NCI-H187 (cell line): ENCODE measurements around the gene ALG1.

Experiments used
- DNase-seq, 2 experiments: peaks; one replicate each; lab custom pipeline; 2025; lab: John Stamatoyannopoulos, UW

The ALG1 gene, protein sequence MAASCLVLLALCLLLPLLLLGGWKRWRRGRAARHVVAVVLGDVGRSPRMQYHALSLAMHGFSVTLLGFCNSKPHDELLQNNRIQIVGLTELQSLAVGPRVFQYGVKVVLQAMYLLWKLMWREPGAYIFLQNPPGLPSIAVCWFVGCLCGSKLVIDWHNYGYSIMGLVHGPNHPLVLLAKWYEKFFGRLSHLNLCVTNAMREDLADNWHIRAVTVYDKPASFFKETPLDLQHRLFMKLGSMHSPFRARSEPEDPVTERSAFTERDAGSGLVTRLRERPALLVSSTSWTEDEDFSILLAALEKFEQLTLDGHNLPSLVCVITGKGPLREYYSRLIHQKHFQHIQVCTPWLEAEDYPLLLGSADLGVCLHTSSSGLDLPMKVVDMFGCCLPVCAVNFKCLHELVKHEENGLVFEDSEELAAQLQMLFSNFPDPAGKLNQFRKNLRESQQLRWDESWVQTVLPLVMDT

DNA sequence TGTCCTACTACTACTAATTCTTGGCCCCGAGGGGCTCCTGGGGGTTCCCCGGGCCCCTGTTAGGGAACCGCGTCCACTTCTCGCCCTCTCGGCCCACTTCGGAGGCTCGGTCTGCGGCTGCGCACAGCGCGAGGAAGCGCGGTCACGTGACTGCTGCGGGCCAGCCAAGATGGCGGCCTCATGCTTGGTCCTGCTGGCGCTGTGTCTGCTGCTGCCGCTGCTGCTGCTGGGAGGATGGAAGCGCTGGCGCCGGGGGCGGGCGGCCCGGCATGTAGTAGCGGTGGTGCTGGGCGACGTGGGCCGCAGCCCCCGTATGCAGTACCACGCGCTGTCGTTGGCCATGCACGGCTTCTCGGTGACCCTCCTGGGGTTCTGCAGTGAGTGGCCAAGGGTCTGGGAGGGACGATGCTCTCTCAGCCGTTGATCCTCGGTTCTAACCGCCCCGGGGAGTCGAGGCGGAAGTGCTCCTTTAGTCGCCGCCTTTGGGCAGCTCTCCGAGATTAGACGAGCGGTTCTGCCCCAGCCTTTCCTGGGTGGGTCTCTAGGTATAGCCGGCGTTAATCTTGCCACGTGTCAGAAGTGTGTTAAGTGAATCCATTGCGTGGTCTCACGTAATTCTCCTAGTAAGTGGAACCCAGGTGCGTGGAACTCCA lies at the start of gene ALG1:
Gene ALG1 (plus strand): TSS at position 163 of the 653 bp plus-strand sequence. CDS start 7 bp downstream, at position 170.
- DNase-seq: peak; percentile 25 to 72

DNA sequence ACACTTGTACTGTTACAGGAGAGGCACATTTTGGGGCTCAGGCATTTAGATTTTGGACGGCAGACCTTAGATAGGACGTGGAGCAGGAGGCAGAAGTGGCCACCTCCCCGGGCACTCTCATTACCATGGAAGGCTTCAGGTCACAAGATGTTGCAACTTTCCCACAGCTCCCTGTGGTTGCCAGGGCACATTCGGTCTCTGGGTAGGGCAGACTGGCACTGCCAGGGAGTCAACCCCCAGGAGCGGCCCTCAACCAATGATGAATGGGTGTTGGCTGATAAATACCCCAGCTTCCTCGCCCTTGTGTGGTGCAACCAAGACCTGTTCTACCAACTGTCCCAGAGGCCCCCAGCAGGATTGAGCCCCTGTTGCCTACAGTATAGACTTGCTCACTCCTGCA lies 49.1 kb upstream of the ALG1 start:
- no peak for DNase-seq

DNA sequence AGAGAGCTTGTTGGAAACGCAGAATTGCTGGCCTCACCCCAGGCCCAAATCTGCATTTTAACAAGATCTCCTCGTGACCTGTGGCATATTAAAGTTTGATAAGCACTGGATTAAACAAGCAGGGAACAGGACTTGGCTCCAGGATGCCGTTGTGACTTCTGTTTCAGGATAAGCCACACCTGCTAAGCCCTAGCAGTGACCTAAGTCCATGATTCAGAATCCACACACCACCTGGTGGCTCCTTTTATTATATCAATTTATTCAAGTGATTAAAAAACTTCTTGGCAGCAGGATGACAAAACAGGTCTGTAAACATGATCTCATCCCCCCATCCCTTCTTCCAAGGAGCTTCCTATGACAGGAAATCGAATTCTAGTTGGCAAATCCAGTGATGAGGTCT lies 47.0 kb upstream of the ALG1 start:
- no peak for DNase-seq

DNA sequence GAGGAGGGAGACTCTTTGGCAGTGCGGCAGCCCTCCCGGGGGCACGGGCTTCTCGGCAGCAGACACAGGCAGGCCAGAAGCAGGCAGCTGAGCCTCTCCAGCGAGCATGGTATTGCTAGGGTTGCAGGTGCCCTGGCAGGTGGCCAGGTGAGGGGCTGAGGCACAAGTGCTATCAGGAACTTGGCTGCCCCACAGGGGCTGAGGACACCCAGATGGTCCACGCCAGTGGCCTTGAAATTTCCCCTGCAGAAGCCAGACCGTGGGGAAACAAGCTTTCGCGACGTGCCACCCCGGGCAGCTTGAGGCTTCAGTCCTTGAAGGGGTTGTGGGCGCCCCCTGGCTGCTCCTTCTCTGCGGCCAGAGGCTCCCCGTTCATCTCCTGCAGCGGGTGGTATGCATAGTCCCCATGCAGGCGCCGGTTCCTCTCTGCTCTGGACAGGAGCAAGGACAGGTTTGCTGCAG lies 46.4 kb upstream of the ALG1 start:
- DNase-seq: no peak

DNA sequence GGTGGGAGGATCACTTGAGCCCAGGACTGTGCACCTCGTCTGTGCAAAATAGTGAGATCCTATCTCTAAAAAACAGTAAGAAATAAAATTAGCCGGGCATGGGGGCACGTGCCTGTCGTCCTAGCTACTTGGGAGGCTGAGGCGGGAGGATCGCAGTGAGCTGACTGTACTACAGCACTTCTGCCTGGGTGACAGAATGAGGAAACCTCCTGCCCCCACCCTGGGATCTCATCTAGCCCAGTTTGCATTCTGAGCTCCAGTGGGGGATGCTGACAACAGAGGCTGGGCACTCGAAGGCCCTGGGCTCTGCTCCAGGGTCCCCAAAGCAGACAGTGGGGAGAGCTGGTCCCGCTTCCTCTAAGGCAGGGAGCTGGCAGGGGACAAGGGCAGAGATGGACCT lies 45.0 kb upstream of the ALG1 start:
- DNase-seq: no peak

DNA sequence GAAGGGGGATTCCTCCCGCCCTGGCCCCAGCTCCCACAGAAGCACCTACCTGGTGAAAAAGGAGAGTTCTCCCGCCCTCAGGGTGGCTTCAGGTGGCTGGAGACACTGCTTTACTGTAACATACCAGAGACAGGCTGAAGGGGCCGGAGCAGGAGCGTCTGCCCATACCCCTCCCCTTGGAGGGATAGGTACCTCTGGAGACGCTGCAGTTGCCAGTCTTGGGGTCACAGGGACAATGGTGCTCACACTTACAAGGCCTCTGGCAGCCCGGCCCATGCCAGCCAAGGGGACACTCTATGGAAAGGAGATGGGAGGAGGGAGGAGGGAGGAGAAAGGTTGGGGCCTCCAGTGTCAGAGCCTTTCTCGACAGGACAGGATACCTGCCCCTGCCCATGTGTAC lies 44.6 kb upstream of the ALG1 start:
- no peak for DNase-seq

DNA sequence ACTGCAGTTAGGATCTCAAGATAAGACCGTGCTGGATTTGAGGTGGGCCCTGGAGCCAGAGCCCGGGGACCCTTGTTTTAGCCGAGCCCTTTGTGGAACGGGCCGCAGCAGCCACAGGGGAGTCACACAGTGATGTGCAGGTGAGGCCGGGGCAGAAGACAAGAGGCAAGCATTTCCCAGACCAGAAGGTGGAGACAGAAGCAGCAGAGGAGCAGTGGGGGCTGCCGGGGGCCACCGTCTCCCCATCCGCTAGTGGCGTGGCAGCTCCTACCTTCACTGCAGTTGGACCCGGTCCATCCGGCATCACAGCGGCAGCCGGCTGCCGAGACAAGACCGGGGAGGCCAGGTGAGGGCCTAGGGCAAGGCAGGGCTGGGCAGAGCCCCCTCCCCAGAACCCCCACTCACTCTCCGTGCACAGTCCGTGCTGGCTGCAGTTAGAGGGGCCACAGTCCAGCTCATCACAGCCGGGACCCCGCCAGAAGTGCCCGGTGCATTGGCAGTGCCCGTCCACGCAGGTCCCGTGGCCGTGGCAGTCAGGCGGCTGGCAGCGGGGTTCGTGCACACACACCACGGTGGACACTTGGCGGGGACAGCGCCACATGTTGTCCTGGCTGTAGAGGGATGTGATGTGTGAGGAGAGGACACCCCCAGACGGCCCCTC lies 43.9 kb upstream of the ALG1 start:
- DNase-seq: no peak

DNA sequence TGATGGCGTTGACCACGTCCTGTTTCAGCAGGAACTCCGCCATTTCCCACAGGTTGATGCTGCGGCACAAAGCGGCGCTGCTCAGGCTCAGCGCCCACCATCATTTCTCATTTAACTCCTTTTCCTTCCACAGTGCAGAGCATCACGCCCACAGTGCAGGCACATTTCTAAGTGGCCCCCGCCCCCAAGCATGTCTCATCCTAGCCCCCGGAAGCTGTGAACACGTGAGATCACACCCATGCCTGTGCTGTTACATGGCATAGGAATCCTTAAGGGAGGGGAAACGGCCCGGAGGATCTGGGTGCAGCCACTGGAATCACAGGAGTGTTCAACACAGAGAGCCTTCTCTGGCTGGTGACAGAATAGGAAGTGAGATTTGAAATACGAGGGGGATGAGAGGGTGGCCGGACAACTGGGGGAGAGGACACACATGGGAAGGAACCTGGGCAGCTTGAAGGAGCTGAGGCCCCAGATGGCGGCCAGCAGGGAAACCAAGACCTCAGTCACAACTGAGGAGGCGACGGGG lies 42.6 kb upstream of the ALG1 start:
- DNase-seq: no peak

DNA sequence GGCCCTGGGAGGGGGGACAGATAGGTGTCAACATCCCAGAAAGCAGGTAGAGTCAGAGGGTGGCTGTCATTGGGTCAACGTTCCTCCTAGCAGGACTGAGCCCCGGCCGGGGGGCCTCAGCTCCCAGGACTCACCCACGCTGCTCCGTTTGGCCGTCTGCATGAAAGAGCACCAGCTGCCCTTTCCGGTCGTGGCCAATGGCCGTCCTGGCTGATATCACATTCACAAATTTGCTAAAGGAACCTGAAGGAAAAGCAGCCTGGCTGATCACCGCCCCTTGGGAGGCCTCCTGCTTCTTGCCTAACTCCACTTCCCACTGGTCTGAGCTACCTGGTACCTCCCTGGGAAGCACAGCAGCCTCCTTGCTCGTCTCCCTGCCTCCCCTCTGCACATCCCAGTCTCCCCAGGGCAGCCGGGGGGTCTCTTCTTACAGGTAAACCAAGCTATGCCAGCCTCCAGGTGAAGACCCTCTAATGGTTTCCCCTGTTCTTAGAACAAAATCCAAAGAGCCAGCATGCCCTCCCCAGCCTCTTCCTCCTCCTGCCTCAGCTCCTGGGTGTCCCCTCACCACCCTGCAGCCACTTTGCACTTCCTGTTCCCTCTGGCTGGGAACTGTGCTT lies 41.3 kb upstream of the ALG1 start:
- no peak for DNase-seq

DNA sequence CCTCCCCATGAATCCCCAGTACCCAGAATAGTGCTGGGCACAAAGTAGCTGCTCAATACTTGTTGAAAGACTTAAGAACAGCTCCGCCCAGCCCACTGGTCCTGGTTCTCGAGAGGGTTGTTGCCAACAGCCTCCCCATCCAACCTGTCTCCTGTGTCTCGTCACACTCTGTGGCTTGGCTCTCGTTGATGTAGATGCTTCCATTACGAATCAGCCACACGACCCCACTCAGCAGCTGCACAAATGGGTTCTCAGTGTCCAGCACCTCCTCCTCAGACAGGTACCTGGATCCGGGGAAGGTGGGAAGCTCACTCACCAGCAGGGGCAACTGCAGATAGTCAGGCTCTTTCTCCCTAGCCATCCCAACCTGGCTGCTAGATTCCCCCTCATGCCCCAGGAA lies 40.0 kb upstream of the ALG1 start:
- no peak for DNase-seq

DNA sequence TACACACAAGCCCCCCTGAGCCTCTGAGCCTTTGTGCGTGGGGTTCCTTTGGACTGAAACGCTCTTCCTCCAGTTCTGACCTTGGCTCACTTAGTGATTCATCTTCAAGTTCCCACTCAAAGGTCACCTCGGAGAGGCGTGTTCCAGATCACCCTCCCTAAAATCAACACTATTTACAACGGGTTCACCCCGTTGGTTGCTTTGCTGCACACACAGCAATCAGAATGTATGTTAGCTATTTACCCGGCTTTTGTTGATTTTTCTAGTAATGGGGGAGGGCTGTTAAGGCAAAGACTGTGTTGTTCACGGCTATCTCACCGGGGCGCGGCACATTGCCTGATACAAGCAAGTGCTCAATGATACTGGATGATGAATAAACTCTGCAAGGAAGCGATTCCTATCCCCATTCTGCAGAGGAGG lies 38.9 kb upstream of the ALG1 start:
- no peak for DNase-seq

DNA sequence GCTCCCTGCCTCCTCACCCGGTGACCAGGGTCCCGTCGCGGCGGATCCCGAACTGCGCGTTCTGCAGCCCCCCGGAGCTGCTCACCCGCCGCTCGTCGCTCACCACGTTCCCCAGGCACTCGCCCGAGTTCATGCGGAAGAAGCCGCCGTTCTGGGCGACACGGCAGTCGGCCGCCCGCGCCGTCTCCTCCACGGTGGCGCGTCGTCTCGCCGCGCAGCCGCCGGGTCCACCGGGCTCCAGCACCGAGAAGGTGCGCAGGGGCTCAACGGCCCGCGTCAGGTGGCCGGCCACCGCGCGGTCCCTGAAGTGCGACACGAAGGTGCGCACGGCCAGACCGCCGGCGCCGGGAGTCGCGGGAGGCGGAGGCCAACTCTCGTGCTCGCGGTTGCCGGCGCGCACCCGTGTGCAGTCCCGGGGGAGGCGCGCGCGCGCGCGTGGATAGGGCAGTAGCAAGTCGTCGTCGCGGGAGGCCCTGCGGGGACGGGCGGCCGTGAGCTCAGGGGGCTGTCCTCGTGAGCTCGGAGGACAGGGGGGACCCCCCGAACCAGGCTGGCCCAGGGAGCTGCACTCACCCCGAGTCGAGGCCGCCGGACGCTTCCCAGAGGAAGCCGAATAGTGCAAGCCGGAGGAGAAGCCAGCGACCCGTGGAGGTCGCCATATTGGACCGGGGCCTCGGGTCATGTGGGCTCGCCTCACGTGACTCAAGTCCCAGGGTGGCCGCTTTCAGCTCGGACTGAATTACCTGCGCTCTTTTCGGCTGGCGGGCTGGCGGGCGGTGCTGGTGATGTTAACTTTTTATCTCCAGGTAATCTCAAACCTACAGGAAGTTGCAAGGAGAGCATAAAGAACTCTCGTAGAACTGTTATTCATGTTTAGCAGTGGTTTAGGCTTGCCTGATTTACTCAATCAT lies 38.1 kb upstream of the ALG1 start, which contains the start of gene NAGPA:
Gene NAGPA (minus strand): TSS at position 680 of the 911 bp plus-strand sequence. CDS start 21 bp downstream, at position 659.
- peak; percentile 9 to 18 for DNase-seq

DNA sequence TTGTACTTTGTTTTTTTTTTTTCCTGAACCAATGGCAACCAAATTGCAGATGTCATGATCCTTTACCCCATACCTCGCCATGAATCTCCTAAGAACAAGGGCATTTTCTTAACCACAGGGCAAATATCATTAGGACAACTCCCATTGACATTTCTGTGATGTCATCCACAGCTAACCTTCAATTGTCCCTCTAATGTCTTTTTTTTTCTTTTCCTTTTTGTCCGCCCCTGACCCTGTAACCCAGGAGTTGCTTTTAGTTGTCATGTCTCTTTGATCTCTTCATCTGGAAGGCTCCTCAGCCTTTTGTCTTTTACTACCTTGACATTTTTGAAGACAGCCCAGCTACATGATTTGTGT lies 37.5 kb upstream of the ALG1 start:
- DNase-seq: no peak

DNA sequence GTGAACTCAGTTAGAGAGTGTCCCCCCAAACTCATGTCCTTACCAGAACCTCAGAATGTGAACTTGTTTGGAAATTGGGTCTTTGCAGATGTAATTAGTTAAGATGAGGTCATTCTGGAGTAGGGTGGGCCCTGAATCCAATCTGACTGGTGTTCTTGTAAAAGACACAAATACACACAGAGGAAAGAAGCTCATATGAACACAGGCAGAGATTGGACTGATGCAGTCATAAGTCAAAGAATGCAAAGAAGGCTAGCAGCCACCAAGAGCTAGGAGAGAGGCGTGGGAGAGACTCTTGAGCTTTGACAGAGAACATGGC lies 35.8 kb upstream of the ALG1 start:
- no peak for DNase-seq

DNA sequence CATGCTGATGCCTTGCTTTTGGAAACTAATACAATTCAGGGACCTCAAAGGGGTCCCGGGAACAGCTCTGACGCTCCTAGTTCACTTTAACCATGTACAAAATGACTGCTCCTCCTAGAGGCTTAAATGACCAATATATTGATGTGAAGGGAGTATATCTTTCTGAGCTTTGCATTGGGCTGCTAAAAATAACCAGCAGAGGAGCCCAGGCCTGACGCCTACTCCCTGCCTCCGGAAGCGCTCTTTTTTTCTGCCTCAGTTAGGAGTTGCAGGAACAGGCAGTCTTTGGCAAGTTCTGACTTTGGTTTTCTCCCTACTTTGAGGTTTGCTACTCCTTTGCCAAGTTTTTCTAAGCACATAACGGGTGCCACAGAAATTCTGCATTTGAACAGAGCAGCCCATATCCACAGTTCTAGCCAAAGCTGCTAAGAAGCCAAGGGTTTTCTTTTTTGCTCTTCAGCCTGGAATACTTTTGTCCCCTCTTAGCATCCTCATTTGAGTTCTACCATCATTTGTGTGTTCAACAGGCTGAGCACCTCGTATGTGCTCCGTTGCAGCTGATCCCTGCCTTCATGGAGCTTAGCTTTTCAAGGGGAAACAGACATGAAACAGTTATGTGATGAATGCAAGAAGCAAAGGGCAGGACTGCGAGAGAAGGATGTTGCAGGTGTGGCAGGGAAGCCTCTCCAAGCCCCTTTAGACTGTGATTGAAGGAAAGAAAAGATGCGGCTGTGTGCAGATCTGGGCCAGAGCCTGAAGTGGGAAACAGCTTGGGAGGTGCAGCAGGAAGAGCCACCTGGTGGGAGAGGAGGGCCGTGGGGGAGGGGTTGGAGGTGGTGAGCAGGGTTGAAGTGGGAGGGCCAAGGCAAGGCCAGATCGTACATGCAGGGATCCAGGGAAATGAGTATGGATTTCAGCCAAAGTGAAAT lies 35.2 kb upstream of the ALG1 start:
- DNase-seq: no peak

DNA sequence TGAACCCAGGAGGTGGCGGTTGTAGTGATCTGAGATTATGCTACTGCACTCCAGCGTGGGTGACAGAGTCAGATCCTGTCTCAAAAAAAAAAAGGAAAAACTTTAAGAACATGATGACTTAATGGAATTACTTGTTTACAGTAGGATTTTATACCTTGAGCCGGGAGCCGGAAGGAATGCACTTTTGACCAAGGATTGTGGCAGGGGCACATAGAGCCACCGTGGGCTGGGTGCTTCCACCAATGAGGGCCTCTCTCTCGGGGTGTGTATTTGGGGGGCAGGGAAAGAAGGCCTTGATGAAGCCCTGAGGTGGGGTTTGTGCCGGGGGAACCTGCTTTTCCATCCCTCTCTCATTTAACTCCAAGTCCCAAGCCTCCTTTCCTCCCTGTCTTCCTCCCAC lies 31.2 kb upstream of the ALG1 start:
- no peak for DNase-seq

DNA sequence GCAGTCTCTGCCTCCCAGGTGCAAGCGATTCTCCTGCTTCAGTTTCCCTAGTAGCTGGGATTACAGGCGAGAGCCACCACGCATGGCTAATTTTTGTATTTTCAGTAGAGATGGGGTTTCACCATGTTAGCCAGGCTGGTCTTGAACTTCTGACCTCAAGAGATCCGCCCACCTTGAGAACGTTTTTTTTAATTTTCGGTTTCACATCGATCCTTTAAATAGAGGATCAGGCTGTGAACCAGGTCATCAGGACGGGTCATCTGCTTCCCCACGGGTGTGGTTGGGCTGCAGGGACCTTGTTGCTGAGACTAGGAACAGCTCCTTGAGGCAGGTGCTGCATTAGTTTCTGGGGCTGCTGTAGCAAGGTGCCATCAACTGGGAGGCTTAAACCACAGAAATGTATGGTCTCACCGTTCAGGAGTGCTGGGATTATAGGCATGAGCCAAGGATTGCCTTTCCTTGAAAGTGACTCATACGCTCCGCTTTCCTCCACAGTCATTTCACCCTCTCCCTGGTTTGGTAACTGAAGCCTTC lies 30.0 kb upstream of the ALG1 start:
- DNase-seq: no peak

DNA sequence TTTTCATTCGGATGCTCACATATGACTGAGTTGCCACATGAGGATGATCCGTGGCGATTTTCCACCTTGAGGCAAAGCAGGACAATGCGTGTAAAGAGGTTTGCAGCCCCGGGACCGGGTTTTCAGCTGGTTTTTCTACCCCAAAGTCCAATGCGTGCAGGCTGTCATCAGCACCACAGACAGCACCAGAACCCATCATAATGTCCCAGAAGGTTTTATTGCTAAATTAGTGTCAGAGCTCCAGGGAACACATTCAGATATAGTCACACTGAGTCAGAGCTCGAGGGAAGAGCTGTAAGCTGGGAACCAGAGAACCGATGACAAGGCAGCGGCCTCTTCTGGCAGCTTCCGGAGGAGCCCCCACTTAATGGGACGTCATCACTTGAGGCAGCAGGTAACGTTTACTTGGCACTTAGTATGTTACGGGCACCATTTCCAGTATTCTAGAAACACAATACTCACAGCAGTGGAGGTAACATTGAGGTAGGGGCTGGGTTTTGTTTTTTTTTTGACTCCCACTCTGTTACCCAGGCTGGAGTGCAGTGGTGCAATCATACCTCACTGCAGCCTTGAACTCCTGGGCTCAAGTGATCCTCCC lies 29.0 kb upstream of the ALG1 start:
- DNase-seq: no peak

DNA sequence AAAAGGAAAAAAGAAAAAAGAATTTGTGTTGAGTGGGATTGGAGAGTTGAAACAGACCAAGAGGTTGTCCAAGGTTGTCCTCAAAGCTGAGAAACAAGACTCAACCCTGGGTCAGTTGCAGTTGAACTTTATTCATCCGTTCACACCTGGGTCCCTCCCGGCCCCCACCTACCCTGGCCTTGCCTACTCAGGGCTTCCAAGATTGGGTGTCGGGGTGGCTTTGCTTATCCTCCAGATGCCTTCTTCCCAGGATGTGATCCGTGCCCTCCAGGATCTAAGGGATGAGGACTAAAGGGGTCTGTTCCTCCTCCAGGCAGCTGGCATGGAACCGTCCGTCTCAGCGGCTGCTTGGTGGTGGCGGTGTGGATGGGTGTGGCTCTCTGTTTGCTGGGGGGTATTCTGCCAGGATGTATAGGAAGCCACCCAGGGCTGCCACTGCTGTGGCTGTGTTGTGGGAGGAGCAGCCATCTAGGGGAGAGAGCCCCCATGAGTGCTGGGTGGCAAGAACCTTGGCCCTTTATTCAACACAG lies 27.6 kb upstream of the ALG1 start:
- DNase-seq: no peak
